Astrocyte (in vitro differentiated cells and primary cell): ENCODE measurements around the gene ARHGAP26. TPM values are rescaled to one million over a fixed set of nuclear protein-coding genes. Genes with fewer than 3 reads are reported as not detected.
A peak's percentile ranks its signal among the peaks of the same experiment; 100 is the strongest.

ENCODE experiments used
- DNase-seq: peaks from one replicate; pipeline ENCODE4 v3.0.0-alpha.2; 2010; ENCODE audit warnings: low read depth
- FAIRE-seq: peaks from 2 replicates; lab custom pipeline; 2011; peaks lifted over from hg19 to GRCh38; lab: Jason Lieb, UNC
- H2AFZ ChIP-seq: 2 replicates; pipeline ENCODE4 v1.6.0; 2012; ENCODE audit warnings: low read depth, low read length, inconsistent platforms
- H3K27ac ChIP-seq: 2 replicates; pipeline ENCODE4 v1.5.1; 2011; ENCODE audit warnings: low read depth, low read length, inconsistent platforms
- H3K27me3 ChIP-seq: 2 replicates; pipeline ENCODE4 v1.6.0; 2011; ENCODE audit warnings: low read length, inconsistent platforms; ENCODE audit not compliant: insufficient read depth
- H3K36me3 ChIP-seq: 2 replicates; pipeline ENCODE4 v1.5.1; 2011; ENCODE audit warnings: low read length, inconsistent platforms; ENCODE audit not compliant: insufficient read depth
- H3K4me1 ChIP-seq: 2 replicates; pipeline ENCODE4 v1.5.1; 2011; ENCODE audit warnings: low read length, inconsistent platforms; ENCODE audit not compliant: insufficient read depth
- H3K4me2 ChIP-seq: 2 replicates; pipeline ENCODE4 v1.6.0; 2012; ENCODE audit warnings: low read length, inconsistent platforms
- H3K4me3 ChIP-seq: 2 replicates; pipeline ENCODE4 v1.5.1; 2011; ENCODE audit warnings: low read depth, mild to moderate bottlenecking, low read length, inconsistent platforms; ENCODE audit not compliant: insufficient read depth
- H3K79me2 ChIP-seq: 2 replicates; pipeline ENCODE4 v1.6.0; 2012; ENCODE audit warnings: mild to moderate bottlenecking, low read length, inconsistent platforms; ENCODE audit not compliant: insufficient read depth
- H3K9ac ChIP-seq: 2 replicates; pipeline ENCODE4 v1.6.0; 2012; ENCODE audit warnings: mild to moderate bottlenecking, low read length, inconsistent platforms
- H3K9me3 ChIP-seq: 2 replicates; pipeline ENCODE4 v1.5.1; 2012; ENCODE audit warnings: low read depth, mild to moderate bottlenecking, low read length, inconsistent platforms; ENCODE audit not compliant: insufficient read depth
- H4K20me1 ChIP-seq: 2 replicates; pipeline ENCODE4 v1.6.0; 2012; ENCODE audit warnings: low read length, inconsistent platforms; ENCODE audit not compliant: insufficient read depth
- H3K27ac Mint-ChIP-seq: one replicate; pipeline ENCODE4 v1.8.0; 2021; ENCODE audit warnings: mild to moderate bottlenecking, mixed read lengths; ENCODE audit not compliant: unreplicated experiment
- H3K27me3 Mint-ChIP-seq: one replicate; pipeline ENCODE4 v1.8.0; 2021; ENCODE audit warnings: low read depth, mixed read lengths; ENCODE audit not compliant: unreplicated experiment
- H3K36me3 Mint-ChIP-seq: one replicate; pipeline ENCODE4 v1.8.0; 2021; ENCODE audit warnings: low read depth, mixed read lengths; ENCODE audit not compliant: unreplicated experiment
- H3K4me1 Mint-ChIP-seq: one replicate; pipeline ENCODE4 v1.8.0; 2021; ENCODE audit warnings: low read depth, mixed read lengths; ENCODE audit not compliant: unreplicated experiment
- H3K4me3 Mint-ChIP-seq: one replicate; pipeline ENCODE4 v1.8.0; 2021; ENCODE audit warnings: mild to moderate bottlenecking, moderate library complexity, mixed read lengths; ENCODE audit not compliant: unreplicated experiment
- H3K9me3 Mint-ChIP-seq: one replicate; pipeline ENCODE4 v1.8.0; 2021; ENCODE audit warnings: mild to moderate bottlenecking, mixed read lengths; ENCODE audit not compliant: unreplicated experiment
- CTCF ChIP-seq: IDR thresholded peaks from 2 replicates; pipeline ENCODE4 v1.5.1; 2011; ENCODE audit warnings: low read depth, mild to moderate bottlenecking, inconsistent platforms, low read length, moderate library complexity; ENCODE audit not compliant: insufficient read depth
- EZH2 ChIP-seq: IDR thresholded peaks from 2 replicates; pipeline ENCODE4 v1.6.1; 2012; ENCODE audit warnings: mild to moderate bottlenecking, low read length, inconsistent platforms; ENCODE audit not compliant: insufficient read depth
- total RNA-seq: library from RNA; stranded (reverse); gene quantifications from 2 replicates; pipeline ENCODE4 v1.2.1, GENCODE V29; 2021

The ARHGAP26 gene
- total RNA-seq, 1 donor from 2014 or later: 5.6 TPM

GRCh38 chr5:143078971-143079370 is 308.8 kb downstream of the ARHGAP26 start:
- Histone ChIP-seq H3K4me2 (no peak overlapping the region), H3K79me2 (no peaks in the 10 kb centered on the region), H3K9ac (no peak overlapping the region), H4K20me1 (no peaks in the 10 kb centered on the region), H3K27ac (no peak overlapping the region), H2AFZ (no peak overlapping the region), H3K9me3 (no peaks in the 10 kb centered on the region), H3K36me3 (no peaks in the 10 kb centered on the region), H3K4me1 (no peaks in the 10 kb centered on the region), H3K4me3 (no peak overlapping the region), H3K27me3 (no peaks in the 10 kb centered on the region)
- H3K4me1 Mint-ChIP-seq: peaks cover 9% of the 10 kb centered on the region
- DNase-seq (no peak), FAIRE-seq (no peak)
- no peaks in the 10 kb centered on the region for H3K36me3 Mint-ChIP-seq
- H3K9me3 Mint-ChIP-seq: no peaks in the 10 kb centered on the region
- H3K27ac Mint-ChIP-seq: no peak overlapping the region
- no peak for TF ChIP-seq EZH2
- no peak for TF ChIP-seq CTCF
- no peak overlapping the region for H3K4me3 Mint-ChIP-seq
- H3K27me3 Mint-ChIP-seq: no peaks in the 10 kb centered on the region

GRCh38 chr5:143080407-143080806 is 310.2 kb downstream of the ARHGAP26 start:
- H3K4me2 ChIP-seq: no peak overlapping the region
- Mint-ChIP-seq H3K27me3 (no peaks in the 10 kb centered on the region), H3K4me3 (no peak overlapping the region), H3K27ac (no peak overlapping the region), H3K36me3 (no peaks in the 10 kb centered on the region), H3K4me1 (peaks cover 9% of the 10 kb centered on the region), H3K9me3 (no peaks in the 10 kb centered on the region)
- no peaks in the 10 kb centered on the region for H3K27me3 ChIP-seq
- no peaks in the 10 kb centered on the region for H3K9me3 ChIP-seq
- H3K4me1 ChIP-seq: no peaks in the 10 kb centered on the region
- TF ChIP-seq CTCF: no peak
- TF ChIP-seq EZH2: no peak
- no peak for DNase-seq
- H4K20me1 ChIP-seq: no peaks in the 10 kb centered on the region
- no peak for FAIRE-seq
- no peaks in the 10 kb centered on the region for H3K79me2 ChIP-seq
- no peak overlapping the region for H3K9ac ChIP-seq
- H3K4me3 ChIP-seq: no peak overlapping the region
- no peak overlapping the region for H2AFZ ChIP-seq
- no peaks in the 10 kb centered on the region for H3K36me3 ChIP-seq
- no peak overlapping the region for H3K27ac ChIP-seq

GRCh38 chr5:143080982-143081381 is 310.8 kb downstream of the ARHGAP26 start:
- no peak for FAIRE-seq
- no peaks in the 10 kb centered on the region for H3K27me3 Mint-ChIP-seq
- no peaks in the 10 kb centered on the region for H3K27me3 ChIP-seq

More at GRCh38 chr5:143080982-143081381, 310.8 kb downstream of the ARHGAP26 start:
- Histone ChIP-seq H3K27ac (no peak overlapping the region), H3K4me2 (no peak overlapping the region), H3K36me3 (no peaks in the 10 kb centered on the region), H2AFZ (no peak overlapping the region), H3K9me3 (no peaks in the 10 kb centered on the region), H3K4me3 (no peak overlapping the region), H3K79me2 (no peaks in the 10 kb centered on the region), H3K9ac (no peak overlapping the region), H4K20me1 (no peaks in the 10 kb centered on the region), H3K4me1 (no peaks in the 10 kb centered on the region)
- DNase-seq: no peak
- TF ChIP-seq CTCF (no peak), EZH2 (no peak)
- Mint-ChIP-seq H3K36me3 (no peaks in the 10 kb centered on the region), H3K27ac (no peak overlapping the region), H3K4me1 (peaks cover 9% of the 10 kb centered on the region), H3K4me3 (peak overlapping the region; percentile 40), H3K9me3 (no peaks in the 10 kb centered on the region)
